Panc1 (cell line): Measurements from ENCODE around the gene BRAF. TPM values are rescaled to one million over a fixed set of nuclear protein-coding genes. Genes with fewer than 3 reads are reported as not detected.
"Not testable (repeated sequence)": the region's sequence is repeated elsewhere in the genome, so short reads cannot be mapped to it uniquely, and the experiment has no call there.

Source experiments
- ATAC-seq: fragments of 200-7000 bp; cut with Tn5 transposase; 2 replicates; pipeline ENCODE4 v1.9.1; 2020; ENCODE audit warnings: mild to moderate bottlenecking, moderate library complexity
- BruUV-seq: library from RNA; stranded (reverse); fragments of 400-500 nt; replicated peaks from 2 replicates; lab custom pipeline; 2021; lab: Mats Ljungman, UMichigan
- CTCF ChIA-PET: fragments of 300-600 bp; sonication (Branson Sonifier 250); formaldehyde crosslinking; loops from one replicate; lab custom pipeline; 2022; ENCODE audit warnings: antibody characterized with exemption; lab: Charles Lee
- POLR2A ChIA-PET: fragments of 300-600 bp; sonication (Branson Sonifier 250); formaldehyde crosslinking; loops from one replicate; lab custom pipeline; 2022; ENCODE audit warnings: antibody characterized with exemption; lab: Charles Lee
- DNase-seq: peaks from one replicate; pipeline ENCODE4 v3.0.0-alpha.2; 2010; ENCODE audit warnings: low read depth, low spot score
- H3K27ac ChIP-seq: 2 replicates; pipeline ENCODE4 v1.5.1; 2011; ENCODE audit warnings: mild to moderate bottlenecking, low read length, inconsistent platforms
- H3K27me3 ChIP-seq: fragments of 200-500 bp; sonication (Bioruptor generic); 2 replicates; pipeline ENCODE4 v1.6.0; 2014; ENCODE audit warnings: low read length, inconsistent platforms; ENCODE audit not compliant: control insufficient read depth, insufficient read depth
- H3K36me3 ChIP-seq: fragments of 200-500 bp; sonication (Bioruptor generic); 2 replicates; pipeline ENCODE4 v1.5.1; 2014; ENCODE audit warnings: inconsistent platforms, mild to moderate bottlenecking, low read length, moderate library complexity; ENCODE audit not compliant: control insufficient read depth, insufficient read depth
- H3K4me1 ChIP-seq: 2 replicates; pipeline ENCODE4 v1.5.1; 2011; ENCODE audit warnings: inconsistent platforms, mild to moderate bottlenecking, low read length, moderate library complexity; ENCODE audit not compliant: control insufficient read depth, insufficient read depth
- H3K4me3 ChIP-seq, 2 experiments: 2 replicates each; pipeline ENCODE4 v1.5.1; 2011 to 2012; ENCODE audit warnings: low read depth in 2 of 2, low read length in 2 of 2, mild to moderate bottlenecking in 2 of 2, inconsistent platforms in 1 of 2, moderate library complexity in 1 of 2
- H3K9me3 ChIP-seq: fragments of 200-500 bp; sonication (Bioruptor generic); 2 replicates; pipeline ENCODE4 v1.5.1; 2014; ENCODE audit warnings: low read depth, mild to moderate bottlenecking, inconsistent platforms, low read length, moderate library complexity; ENCODE audit not compliant: control insufficient read depth, insufficient read depth
- CTCF ChIP-seq: fragments of 450-650 bp; IDR thresholded peaks from 2 replicates; pipeline ENCODE4 v1.5.1; 2017; ENCODE audit warnings: mild to moderate bottlenecking
- POLR2AphosphoS5 ChIP-seq: IDR thresholded peaks from 2 replicates; pipeline ENCODE4 v1.6.1; 2012; ENCODE audit warnings: mild to moderate bottlenecking, low read depth, low read length, moderate library complexity
- REST ChIP-seq, 2 experiments: IDR thresholded peaks; 2 replicates each; pipeline ENCODE4 v1.6.1; 2011 to 2012; ENCODE audit warnings: low read depth in 2 of 2, control low read depth in 1 of 2, low read length in 1 of 2, mild to moderate bottlenecking in 1 of 2, moderate library complexity in 1 of 2; ENCODE audit not compliant: insufficient read depth in 1 of 2
- SIN3A ChIP-seq: IDR thresholded peaks from 2 replicates; pipeline ENCODE4 v1.6.1; 2012; ENCODE audit warnings: low read depth, mild to moderate bottlenecking, low read length, moderate library complexity, borderline replicate concordance; ENCODE audit not compliant: insufficient read depth
- TCF7L2 ChIP-seq: IDR thresholded peaks from 2 replicates; pipeline ENCODE4 v1.6.1; 2011; ENCODE audit warnings: mild to moderate bottlenecking, low read depth, low read length, inconsistent platforms
- in situ Hi-C: cut with HindIII; loops from 2 replicates; pipeline ENCODE4 v1.10.0; 2016; ENCODE audit warnings: low sequenced_read_pairs, low pct_unique_long_range_greater_than_20kb
- intact Hi-C: fragments of 100-400 bp; cut with micrococcal nuclease; formaldehyde crosslinking; loops from one replicate; pipeline ENCODE4 v1.10.0; 2022; ENCODE audit not compliant: unreplicated experiment
- total RNA-seq: library from RNA; stranded (reverse); gene quantifications from one replicate; pipeline ENCODE4 v1.2.1, GENCODE V29; 2021; ENCODE audit not compliant: unreplicated experiment

Gene BRAF
- total RNA-seq, 1 experiment from 2014 or later = 26.3 TPM

- no peaks in the 10 kb centered on the region for H3K9me3 ChIP-seq
- no peak overlapping the region for H3K4me3 ChIP-seq
- no peak for ATAC-seq
- POLR2A ChIA-PET = no interaction called here
- in situ Hi-C loops = no loop called here
- DNase-seq = no peak
- intact Hi-C loops = no loop called here
- no peaks in the 10 kb centered on the region for H3K4me1 ChIP-seq
- no peaks in the 10 kb centered on the region for H3K36me3 ChIP-seq
- BruUV-seq = no TSS peak
- CTCF ChIA-PET = no interaction called here
- no peaks in the 10 kb centered on the region for H3K27me3 ChIP-seq
- H3K27ac ChIP-seq = no peak overlapping the region
- TF ChIP-seq POLR2AphosphoS5 (no peak), TCF7L2 (no peak), SIN3A (no peak), REST (IDR thresholded peaks at IDR 0.05; ENCODE audit: insufficient read depth in 1 of 2, low read depth in 2 of 2, low read length in 1 of 2) (no peak), CTCF (no peak)
Measured at GRCh38 chr7:140945940-140946339, 21.2 kb upstream of the BRAF start.

- BruUV-seq, ATAC-seq, H3K4me1 ChIP-seq, POLR2A ChIA-PET, H3K36me3 ChIP-seq, H3K9me3 ChIP-seq, H3K4me3 ChIP-seq, DNase-seq, in situ Hi-C loops, H3K27me3 ChIP-seq, CTCF ChIA-PET, H3K27ac ChIP-seq, intact Hi-C loops: not testable (repeated sequence)
Measured at GRCh38 chr7:140942242-140942641, 17.5 kb upstream of the BRAF start.

- no peaks in the 10 kb centered on the region for H3K9me3 ChIP-seq
- no peak for DNase-seq
- no peak overlapping the region for H3K4me3 ChIP-seq
- intact Hi-C loops = no loop called here
- in situ Hi-C loops = no loop called here
- ChIA-PET CTCF (no interaction called here), POLR2A (no interaction called here)
- no TSS peak for BruUV-seq
- no peaks in the 10 kb centered on the region for H3K4me1 ChIP-seq
- TF ChIP-seq SIN3A (no peak), REST (IDR thresholded peaks at IDR 0.05; ENCODE audit: insufficient read depth in 1 of 2, low read depth in 2 of 2, low read length in 1 of 2) (no peak), CTCF (no peak), POLR2AphosphoS5 (no peak), TCF7L2 (no peak)
- no peak overlapping the region for H3K27ac ChIP-seq
- H3K36me3 ChIP-seq = no peaks in the 10 kb centered on the region
- ATAC-seq = no peak
- H3K27me3 ChIP-seq = no peaks in the 10 kb centered on the region
Measured at GRCh38 chr7:140940898-140941297, 16.2 kb upstream of the BRAF start.
